Cerebellar nuclear complex (tissue), 1 donor: ENCODE measurements around the gene PER1.
A peak's percentile ranks its signal among the peaks of the same experiment; 100 is the strongest.

Experiments used
- DNase-seq, 2 experiments: peaks; one replicate each; lab custom pipeline; 2025; lab: John Stamatoyannopoulos, UW

The PER1 gene

GRCh38 chr17:8166731-8167130 lies 14.5 kb upstream of the PER1 start:
- DNase-seq = no peak

- DNase-seq = no peak
Observed at GRCh38 chr17:8164815-8165131, 12.6 kb upstream of the PER1 start.

- no peak for DNase-seq
Observed at GRCh38 chr17:8163978-8164814, 12.0 kb upstream of the PER1 start.

- no peak for DNase-seq
Observed at GRCh38 chr17:8162997-8163977, 11.1 kb upstream of the PER1 start.

- DNase-seq = peak in 1 of 2 experiments; percentile 25
Observed at GRCh38 chr17:8162233-8162996, 10.2 kb upstream of the PER1 start, which contains the start of gene VAMP2. Gene VAMP2 (minus strand): TSS chr17:8162948. CDS start chr17:8162879, 69 bp downstream.

- no peak for DNase-seq
Observed at GRCh38 chr17:8161289-8162232, 9.4 kb upstream of the PER1 start.

GRCh38 chr17:8160741-8161221 lies 8.6 kb upstream of the PER1 start:
- no peak for DNase-seq

GRCh38 chr17:8160224-8160577 lies 8.0 kb upstream of the PER1 start:
- no peak for DNase-seq

GRCh38 chr17:8159459-8160223 lies 7.4 kb upstream of the PER1 start:
- DNase-seq = no peak

- no peak for DNase-seq
Observed at GRCh38 chr17:8159032-8159400, 6.8 kb upstream of the PER1 start.

GRCh38 chr17:8158267-8159031 lies 6.2 kb upstream of the PER1 start:
- peak in 1 of 2 experiments; percentile 46 for DNase-seq

- DNase-seq = peak; percentile 100
Observed at GRCh38 chr17:8156246-8156992, 4.2 kb upstream of the PER1 start.

- no peak for DNase-seq
Observed at GRCh38 chr17:8155996-8156245, 3.7 kb upstream of the PER1 start.

GRCh38 chr17:8155231-8155995 lies 3.2 kb upstream of the PER1 start:
- DNase-seq = no peak

GRCh38 chr17:8154608-8155155 lies 2.5 kb upstream of the PER1 start:
- DNase-seq = no peak

- peak; percentile 18 to 47 for DNase-seq
Observed at GRCh38 chr17:8153957-8154607, 1.9 kb upstream of the PER1 start.

GRCh38 chr17:8153525-8153956 lies 1.3 kb upstream of the PER1 start:
- no peak for DNase-seq
